Breast epithelium (tissue), 4 donors: Measurements from ENCODE around the gene PPM1J. TPM values are rescaled to one million over a fixed set of nuclear protein-coding genes. Genes with fewer than 3 reads are reported as not detected.

Source experiments
- DNase-seq, 2 donors: peaks; one replicate each; pipeline ENCODE4 v3.0.0-alpha.2; 2019; ENCODE audit warnings: low spot score in 2 of 2
- H3K27ac ChIP-seq, 2 donors: fragments of 200-600 bp; sonication (generic) in 1 of 2; one replicate each; pipeline ENCODE4 v1.5.1; 2016 to 2019; ENCODE audit warnings: mild to moderate bottlenecking in 1 of 2
- H3K27me3 ChIP-seq, 2 donors: fragments of 200-600 bp; sonication (generic) in 1 of 2; one replicate each; pipeline versions ENCODE4 v1.5.1 to v1.6.0; 2017 to 2019; ENCODE audit warnings: control low read depth in 1 of 2, mild to moderate bottlenecking in 1 of 2
- H3K36me3 ChIP-seq: fragments of 200-600 bp; one replicate; pipeline ENCODE4 v1.5.1; 2019
- H3K4me1 ChIP-seq, 2 donors: fragments of 200-600 bp; sonication (generic); one replicate each; pipeline ENCODE4 v1.5.1; 2016 to 2019; ENCODE audit warnings: control low read depth in 1 of 2
- H3K4me3 ChIP-seq, 3 donors: fragments of 200-600 bp; sonication (generic); 1 replicate in 2 of 3; 2 replicates in 1 of 3; pipeline ENCODE4 v1.5.1; 2016 to 2019; ENCODE audit warnings: mild to moderate bottlenecking in 3 of 3, moderate library complexity in 2 of 3
- H3K9me3 ChIP-seq, 2 donors: fragments of 200-600 bp; sonication (generic) in 1 of 2; one replicate each; pipeline ENCODE4 v1.5.1; 2016 to 2019; ENCODE audit warnings: control low read depth in 1 of 2
- POLR2A ChIP-seq: fragments of 450-650 bp; IDR thresholded peaks from one replicate; pipeline ENCODE4 v1.6.1; 2016; ENCODE audit warnings: antibody characterized with exemption, mild to moderate bottlenecking, moderate library complexity
- POLR2AphosphoS5 ChIP-seq, 3 donors: sonication (generic); formaldehyde crosslinking; IDR thresholded peaks; one replicate each; pipeline ENCODE4 v1.6.1; 2017; ENCODE audit warnings: antibody characterized with exemption in 3 of 3
- intact Hi-C: fragments of 100-400 bp; cut with DNase I; formaldehyde crosslinking; loops from one replicate; pipeline ENCODE4 v1.15.1; 2023; ENCODE audit warnings: low total_unique reads
- total RNA-seq, 3 donors: library from RNA; depleted of rRNA; stranded (reverse); fragments of >200 nt; gene quantifications; one replicate each; pipeline ENCODE4 v1.1.0, GENCODE V29; 2016
- TF ChIP-seq, protein P1 (sequence below), 3 donors: fragments of 450-650 bp; IDR thresholded peaks; one replicate each; pipeline ENCODE4 v1.5.1; 2016 to 2017; ENCODE audit warnings: antibody characterized with exemption in 3 of 3, mild to moderate bottlenecking in 3 of 3, moderate library complexity in 3 of 3

The PPM1J gene
- 1 to 10 TPM in 2 of 3 donors, under 1 TPM in 1; 0.32 to 5.3 (median 4.9) TPM for total RNA-seq

DNA sequence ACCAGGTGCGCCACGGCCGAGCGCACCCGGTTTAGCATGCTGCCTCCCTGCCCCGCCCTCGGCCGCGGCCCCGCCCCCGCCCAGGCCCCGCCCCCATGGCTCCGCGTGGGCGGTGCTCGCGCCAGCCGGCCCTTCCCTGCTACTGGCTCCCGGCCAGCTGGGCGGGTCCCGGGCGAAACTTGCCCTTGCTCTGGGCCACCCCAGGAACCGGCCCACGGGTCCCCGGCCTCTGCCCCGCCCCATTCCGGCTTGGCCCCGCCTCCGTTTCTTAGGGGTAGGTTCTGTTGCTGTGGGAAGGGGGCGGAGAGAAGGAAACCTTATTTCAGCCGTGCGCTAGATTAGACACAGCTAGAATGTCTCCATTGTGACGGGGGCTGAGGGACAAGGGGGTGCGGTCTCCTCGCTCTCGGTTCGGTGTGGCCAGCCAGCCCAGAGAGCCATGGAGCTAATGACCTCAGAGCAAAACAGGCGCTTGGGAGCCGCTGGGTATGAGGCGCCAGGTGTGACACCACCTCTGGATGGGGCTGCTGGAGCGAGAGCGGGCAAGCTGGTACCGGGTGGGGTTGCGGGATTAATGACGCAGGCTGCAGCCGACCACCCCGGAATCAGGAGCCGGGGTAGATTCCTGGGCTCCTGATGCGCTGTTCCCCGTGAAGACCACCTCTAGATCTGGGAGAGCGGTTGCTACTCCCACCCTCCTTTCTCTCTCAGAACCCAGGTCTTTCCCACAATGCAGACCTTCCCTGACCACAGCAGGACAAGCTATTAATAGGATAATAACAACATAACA is at the start of gene PPM1J:
Gene PPM1J (minus strand): TSS at position 69 of the 790 bp plus-strand sequence. CDS start 31 bp downstream, at position 38.
- H3K27ac ChIP-seq: peak within 1 kb of the TSS; percentile 64 to 78
- no peaks in the 10 kb centered on the region for H3K36me3 ChIP-seq
- H3K27me3 ChIP-seq: no peaks in the 10 kb centered on the region
- no peaks in the 10 kb centered on the region for H3K4me1 ChIP-seq
- no peaks in the 10 kb centered on the region for H3K9me3 ChIP-seq
- TF ChIP-seq, protein P1, sequence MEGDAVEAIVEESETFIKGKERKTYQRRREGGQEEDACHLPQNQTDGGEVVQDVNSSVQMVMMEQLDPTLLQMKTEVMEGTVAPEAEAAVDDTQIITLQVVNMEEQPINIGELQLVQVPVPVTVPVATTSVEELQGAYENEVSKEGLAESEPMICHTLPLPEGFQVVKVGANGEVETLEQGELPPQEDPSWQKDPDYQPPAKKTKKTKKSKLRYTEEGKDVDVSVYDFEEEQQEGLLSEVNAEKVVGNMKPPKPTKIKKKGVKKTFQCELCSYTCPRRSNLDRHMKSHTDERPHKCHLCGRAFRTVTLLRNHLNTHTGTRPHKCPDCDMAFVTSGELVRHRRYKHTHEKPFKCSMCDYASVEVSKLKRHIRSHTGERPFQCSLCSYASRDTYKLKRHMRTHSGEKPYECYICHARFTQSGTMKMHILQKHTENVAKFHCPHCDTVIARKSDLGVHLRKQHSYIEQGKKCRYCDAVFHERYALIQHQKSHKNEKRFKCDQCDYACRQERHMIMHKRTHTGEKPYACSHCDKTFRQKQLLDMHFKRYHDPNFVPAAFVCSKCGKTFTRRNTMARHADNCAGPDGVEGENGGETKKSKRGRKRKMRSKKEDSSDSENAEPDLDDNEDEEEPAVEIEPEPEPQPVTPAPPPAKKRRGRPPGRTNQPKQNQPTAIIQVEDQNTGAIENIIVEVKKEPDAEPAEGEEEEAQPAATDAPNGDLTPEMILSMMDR (IDR thresholded peaks at IDR 0.05): no peak
- TF ChIP-seq POLR2AphosphoS5 (IDR thresholded peaks at IDR 0.05) (peak in 1 of 3 donors; percentile 24), POLR2A (no peak)
- peak within 1 kb of the TSS; percentile 49 to 89 (median 74) for H3K4me3 ChIP-seq
- intact Hi-C loops: loop anchor here (5.0 kb wide), 1 partner anchor 92 kb away; no protein-coding TSS in a partner anchor
- DNase-seq: peak; percentile 97 to 98

DNA sequence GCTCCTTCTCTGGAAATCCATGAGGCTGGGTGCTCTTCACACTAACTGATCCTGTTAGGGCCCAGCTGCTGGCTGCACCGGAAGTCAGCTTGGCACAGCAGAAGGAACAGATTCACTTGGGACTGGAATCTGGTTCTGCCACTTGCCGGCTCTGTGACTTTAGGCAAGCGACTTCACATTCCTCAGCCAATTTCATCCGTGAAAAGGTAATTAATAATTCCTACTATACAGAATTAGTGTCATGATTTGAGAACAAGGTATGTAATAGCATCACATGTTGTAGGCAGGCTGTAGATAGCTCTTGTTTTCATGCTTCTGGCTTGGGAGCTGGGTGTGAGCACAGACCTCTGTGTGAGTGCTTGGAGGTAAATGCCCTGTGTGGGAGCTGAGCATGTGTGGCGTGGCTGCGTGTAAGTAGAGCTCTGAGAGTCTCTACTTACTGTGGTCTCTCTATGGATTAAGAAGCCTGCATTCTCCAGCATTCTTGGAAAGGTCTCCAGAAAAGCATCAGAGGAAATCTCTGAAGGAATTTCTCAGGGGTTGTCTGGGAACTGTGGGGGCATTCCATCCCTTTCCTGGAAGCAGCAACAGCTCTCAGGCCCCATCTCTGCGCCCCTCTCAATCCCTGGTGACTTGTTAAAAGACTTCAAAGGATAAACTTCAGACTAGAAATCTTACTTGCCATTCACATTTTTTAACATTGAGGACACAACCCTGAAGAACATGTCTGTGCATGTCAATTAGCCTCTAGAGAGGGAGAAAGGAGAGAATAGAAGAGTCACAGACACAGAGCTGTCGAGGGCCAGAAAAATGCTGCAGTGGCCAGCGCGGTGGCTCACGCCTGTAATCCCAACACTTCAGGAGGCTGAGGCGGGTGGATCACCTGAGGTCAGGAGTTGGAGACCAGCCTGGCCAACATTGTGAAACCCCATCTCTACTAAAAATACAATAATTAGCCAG is 47.7 kb upstream of the PPM1J start:
- intact Hi-C loops: no loop called here
- Histone ChIP-seq H3K4me1 (no peaks in the 10 kb centered on the region), H3K36me3 (no peaks in the 10 kb centered on the region), H3K27ac (peak overlapping the region; percentile 67 to 79), H3K4me3 (peak overlapping the region in 2 of 3 donors; percentile 15 to 38), H3K27me3 (no peaks in the 10 kb centered on the region), H3K9me3 (no peaks in the 10 kb centered on the region)
- peak in 1 of 2 donors; percentile 61 for DNase-seq
- no peak for TF ChIP-seq POLR2AphosphoS5 (IDR thresholded peaks at IDR 0.05)
- TF ChIP-seq POLR2A: no peak
- TF ChIP-seq, protein P1 (IDR thresholded peaks at IDR 0.05): no peak

DNA sequence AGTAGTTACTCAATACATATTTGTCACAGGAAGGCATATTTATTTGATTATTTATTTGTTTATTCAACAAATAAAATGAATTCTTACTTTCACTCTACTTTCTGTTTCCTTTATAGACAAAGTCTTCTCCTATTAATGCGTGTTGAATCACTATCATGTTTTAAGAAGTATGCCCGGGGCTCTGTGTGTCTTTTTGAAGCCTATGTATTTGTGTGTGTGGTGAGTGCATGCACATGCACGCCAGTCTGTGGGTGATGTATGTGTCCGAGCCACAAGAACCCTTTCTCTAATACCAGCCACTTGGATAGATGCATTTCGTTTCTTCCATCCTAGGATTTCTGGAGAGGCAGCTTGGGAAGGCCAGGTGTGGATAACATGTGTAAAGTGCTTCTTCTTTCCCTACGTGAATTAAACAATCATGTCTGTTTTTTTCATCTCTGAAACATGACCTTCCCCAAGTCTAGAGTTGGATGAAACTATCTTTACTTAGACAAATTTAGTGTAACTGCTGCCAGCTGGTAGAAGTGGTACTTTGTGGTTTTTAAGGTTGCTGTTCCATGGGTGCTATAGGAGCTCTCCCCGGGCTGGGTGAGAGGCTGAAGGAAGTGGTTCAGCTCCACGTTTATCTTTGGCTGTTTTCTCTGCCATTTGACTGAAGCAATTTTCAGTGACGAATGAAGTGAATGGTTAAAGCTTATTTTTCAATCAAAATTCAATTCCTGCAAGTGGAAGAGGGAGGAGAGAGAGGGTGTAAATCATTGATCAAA is 46.8 kb upstream of the PPM1J start:
- intact Hi-C loops: no loop called here
- Histone ChIP-seq H3K27me3 (no peaks in the 10 kb centered on the region), H3K4me3 (no peak overlapping the region), H3K27ac (peak overlapping the region; percentile 67 to 79), H3K36me3 (no peaks in the 10 kb centered on the region), H3K4me1 (no peaks in the 10 kb centered on the region), H3K9me3 (no peaks in the 10 kb centered on the region)
- DNase-seq: no peak
- TF ChIP-seq POLR2AphosphoS5 (IDR thresholded peaks at IDR 0.05): no peak
- TF ChIP-seq, protein P1 (IDR thresholded peaks at IDR 0.05): no peak
- no peak for TF ChIP-seq POLR2A

DNA sequence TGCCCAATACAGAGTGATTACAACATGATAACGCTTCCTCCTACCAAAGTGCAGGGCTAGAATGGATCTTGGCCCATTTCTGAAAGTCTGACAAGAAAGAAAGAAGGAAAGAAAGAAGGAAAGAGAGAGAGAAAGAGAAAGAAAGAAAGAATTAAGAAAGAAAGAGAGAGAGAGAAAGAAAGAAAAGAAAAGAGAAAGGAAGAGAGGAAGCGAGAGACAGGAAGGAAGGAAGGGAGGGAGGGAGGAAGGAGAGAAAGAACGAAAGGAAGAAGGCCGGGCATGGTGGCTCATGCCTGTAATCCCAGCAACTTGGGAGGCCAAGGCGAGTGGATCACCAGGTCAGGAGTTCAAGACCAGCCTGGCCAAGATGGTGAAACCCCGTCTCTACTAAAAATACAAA is 44.1 kb upstream of the PPM1J start:
- no peaks in the 10 kb centered on the region for H3K36me3 ChIP-seq
- intact Hi-C loops: no loop called here
- no peak for DNase-seq
- H3K4me1 ChIP-seq: no peaks in the 10 kb centered on the region
- TF ChIP-seq POLR2AphosphoS5 (IDR thresholded peaks at IDR 0.05) (no peak), POLR2A (no peak)
- TF ChIP-seq, protein P1 (IDR thresholded peaks at IDR 0.05): no peak
- no peak overlapping the region for H3K4me3 ChIP-seq
- H3K27me3 ChIP-seq: no peaks in the 10 kb centered on the region
- peaks cover 0 to 1% of the 10 kb centered on the region in 2 donors for H3K9me3 ChIP-seq
- H3K27ac ChIP-seq: no peak overlapping the region
